GM23248 (cell line): ENCODE results near the gene ARHGAP25. TPM values are rescaled to one million over a fixed set of nuclear protein-coding genes. Genes with fewer than 3 reads are reported as not detected.

Experiments
- DNase-seq: peaks from one replicate; pipeline ENCODE4 v3.0.0-alpha.2; 2015
- H2AFZ ChIP-seq: fragments of 200-600 bp; sonication (generic); 2 replicates; pipeline ENCODE4 v1.6.1; 2016; ENCODE audit warnings: antibody characterized with exemption
- H3F3A ChIP-seq: fragments of 200-600 bp; sonication (generic); 2 replicates; pipeline ENCODE4 v1.6.1; 2016; ENCODE audit warnings: mild to moderate bottlenecking, antibody characterized with exemption, mixed run types; ENCODE audit not compliant: insufficient read depth
- H3K27ac ChIP-seq: fragments of 200-600 bp; sonication (generic); 2 replicates; pipeline ENCODE4 v1.5.1; 2016; ENCODE audit warnings: mild to moderate bottlenecking
- H3K27me3 ChIP-seq: fragments of 200-600 bp; sonication (generic); replicated peaks from 2 replicates; pipeline ENCODE4 v1.6.1; 2016; ENCODE audit warnings: mild to moderate bottlenecking; ENCODE audit not compliant: insufficient read depth
- H3K36me3 ChIP-seq: fragments of 200-600 bp; sonication (generic); 2 replicates; pipeline ENCODE4 v1.6.1; 2016; ENCODE audit warnings: low read depth, mild to moderate bottlenecking
- H3K4me1 ChIP-seq: fragments of 200-600 bp; sonication (generic); 2 replicates; pipeline ENCODE4 v1.6.1; 2016; ENCODE audit warnings: mild to moderate bottlenecking; ENCODE audit not compliant: insufficient read depth
- H3K4me2 ChIP-seq: fragments of 200-600 bp; sonication (generic); one replicate; pipeline ENCODE4 v1.6.1; 2016; ENCODE audit warnings: mild to moderate bottlenecking; ENCODE audit not compliant: unreplicated experiment
- H3K4me3 ChIP-seq: fragments of 200-600 bp; sonication (generic); 2 replicates; pipeline ENCODE4 v1.5.1; 2016; ENCODE audit warnings: mild to moderate bottlenecking
- H3K79me2 ChIP-seq: fragments of 200-600 bp; sonication (generic); 2 replicates; pipeline ENCODE4 v1.6.1; 2016; ENCODE audit warnings: mild to moderate bottlenecking; ENCODE audit not compliant: insufficient read depth
- H3K9ac ChIP-seq: fragments of 200-600 bp; sonication (generic); 2 replicates; pipeline ENCODE4 v1.6.1; 2016; ENCODE audit warnings: mild to moderate bottlenecking
- H3K9me2 ChIP-seq: fragments of 200-600 bp; sonication (generic); 2 replicates; pipeline ENCODE4 v1.6.1; 2016; ENCODE audit warnings: mixed run types, mild to moderate bottlenecking, moderate library complexity; ENCODE audit not compliant: insufficient read depth
- H3K9me3 ChIP-seq: fragments of 200-600 bp; sonication (generic); one replicate; pipeline ENCODE4 v1.6.1; 2017; ENCODE audit warnings: low read depth
- H4K20me1 ChIP-seq: fragments of 200-600 bp; sonication (generic); 2 replicates; pipeline ENCODE4 v1.6.0; 2016; ENCODE audit not compliant: insufficient read depth
- EZH2 ChIP-seq: fragments of 200-600 bp; sonication (generic); IDR thresholded peaks from 2 replicates; pipeline ENCODE4 v1.6.1; 2018; ENCODE audit warnings: antibody characterized with exemption, mild to moderate bottlenecking; ENCODE audit not compliant: insufficient read depth, poor library complexity, severe bottlenecking
- EZH2phosphoT487 ChIP-seq: fragments of 200-600 bp; sonication (generic); IDR thresholded peaks from 2 replicates; pipeline ENCODE4 v1.6.1; 2018; ENCODE audit warnings: antibody characterized with exemption, moderate library complexity, mild to moderate bottlenecking, low read depth; ENCODE audit not compliant: insufficient read depth
- WGBS, 2 experiments: methylation state at CpG; one replicate each; pipeline ENCODE4 v1.1.6; 2015 to 2017; ENCODE audit warnings: low lambda C conversion rate in 2 of 2, low coverage in 1 of 2; ENCODE audit errors: missing lambda C conversion rate in 2 of 2; 5-methylcytosine and 5-hydroxymethylcytosine counted together
- in situ Hi-C: fragments of 300-500 bp; cut with MboI; formaldehyde crosslinking; loops from 2 replicates; pipeline ENCODE4 v1.15.0; 2020
- polyA plus RNA-seq: library from polyadenylated mRNA; unstranded; fragments of >200 nt; fragmentation: Nextera tagmentation; extraction: Ambion mirVana; gene quantifications from 2 replicates; pipeline ENCODE4 v1.2.1, GENCODE V29; 2016
- total RNA-seq: library from RNA; depleted of rRNA; stranded (reverse); fragments of >200 nt; shearing (Covaris generic); gene quantifications from 2 replicates; pipeline ENCODE4 v1.2.3, GENCODE V29; 2014; rRNA removed

Gene ARHGAP25
- total and polyA plus RNA-seq, 2 experiments from 2014 or later, result not detected

DNA sequence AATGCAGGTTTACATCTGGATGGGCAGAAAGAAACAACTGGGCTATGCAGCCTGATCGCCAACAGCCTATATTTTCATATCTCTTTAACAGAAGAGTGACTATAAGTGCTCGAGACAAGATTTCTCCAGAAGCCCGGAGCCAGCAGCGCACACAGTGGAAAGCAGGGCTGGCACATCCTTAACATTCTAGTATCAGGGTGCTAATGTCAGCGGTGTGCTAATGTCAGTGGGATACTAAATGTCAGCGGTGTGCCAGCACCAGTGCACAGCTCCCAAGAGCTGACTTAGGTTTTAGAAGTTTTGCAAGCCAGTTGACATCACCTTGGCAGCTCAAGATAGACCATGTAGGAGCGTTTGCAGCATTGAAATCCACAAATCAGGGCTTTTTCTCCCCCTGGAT lies 128.3 kb downstream of the ARHGAP25 start:
- Histone ChIP-seq H3K4me2 (no peak overlapping the region), H3K27ac (no peak overlapping the region), H3K79me2 (no peaks in the 10 kb centered on the region), H3K9me2 (no peaks in the 10 kb centered on the region), H4K20me1 (no peaks in the 10 kb centered on the region), H3K9ac (no peak overlapping the region), H3K27me3 (peaks cover 54% of the 10 kb centered on the region), H2AFZ (no peak overlapping the region), H3F3A (no peaks in the 10 kb centered on the region), H3K4me3 (no peak overlapping the region), H3K4me1 (no peaks in the 10 kb centered on the region), H3K36me3 (no peaks in the 10 kb centered on the region), H3K9me3 (no peaks in the 10 kb centered on the region)
- in situ Hi-C loops, result no loop called here
- WGBS, 2 experiments, result 47 to 48% methylated on average over 7 of the region's 7 CpGs
- TF ChIP-seq EZH2 (no peak), EZH2phosphoT487 (no peak)
- DNase-seq, result no peak

DNA sequence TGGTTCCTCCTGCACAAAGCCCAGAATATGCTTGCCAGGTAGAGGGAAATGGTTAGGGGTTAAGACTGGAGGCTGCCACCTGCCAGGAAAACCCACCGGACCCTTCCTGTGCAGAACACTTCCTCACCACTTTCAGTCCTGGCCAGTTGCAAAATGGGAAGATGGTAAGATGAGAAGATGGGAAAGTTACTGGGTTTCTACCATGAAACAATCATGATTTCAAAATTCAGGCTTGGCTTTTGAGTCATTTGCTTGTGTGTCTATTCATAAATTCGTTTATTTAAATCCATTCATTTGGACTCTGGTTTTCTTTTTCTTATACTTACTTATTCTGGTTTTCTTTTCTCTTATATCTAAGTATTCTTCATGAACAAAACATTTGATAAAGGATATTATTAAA lies 129.4 kb downstream of the ARHGAP25 start:
- in situ Hi-C loops, result no loop called here
- Histone ChIP-seq H2AFZ (no peak overlapping the region), H4K20me1 (no peaks in the 10 kb centered on the region), H3K27me3 (peaks cover 51% of the 10 kb centered on the region), H3K4me1 (no peaks in the 10 kb centered on the region), H3K9me3 (no peaks in the 10 kb centered on the region), H3K9me2 (no peaks in the 10 kb centered on the region), H3K9ac (no peak overlapping the region), H3K27ac (no peak overlapping the region), H3K4me2 (no peak overlapping the region), H3K36me3 (no peaks in the 10 kb centered on the region), H3F3A (no peaks in the 10 kb centered on the region), H3K4me3 (no peak overlapping the region), H3K79me2 (no peaks in the 10 kb centered on the region)
- WGBS, 2 experiments, result 58% methylated on average over 2 of the region's 2 CpGs
- no peak for DNase-seq
- TF ChIP-seq EZH2 (no peak), EZH2phosphoT487 (no peak)

DNA sequence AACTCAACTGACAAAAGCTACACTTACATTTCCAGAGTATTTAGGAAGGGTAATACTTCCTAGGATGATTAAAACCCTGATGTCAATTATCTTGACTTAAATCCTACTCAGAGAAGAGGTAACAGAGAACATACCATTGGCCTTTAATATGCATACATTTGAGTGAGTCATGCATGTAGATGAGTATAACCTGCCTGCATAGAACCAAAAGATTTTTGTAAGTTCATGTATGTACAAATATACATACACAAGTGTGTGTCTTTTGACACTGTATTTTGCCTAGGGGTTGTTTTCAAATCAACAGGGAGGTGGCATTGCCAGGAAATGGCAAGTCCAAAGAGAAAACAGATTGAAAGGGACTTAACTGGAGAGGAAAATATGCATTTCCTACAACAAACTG lies 130.5 kb downstream of the ARHGAP25 start:
- no peak overlapping the region for H3K27ac ChIP-seq
- no peaks in the 10 kb centered on the region for H3K9me3 ChIP-seq
- no peaks in the 10 kb centered on the region for H3K36me3 ChIP-seq
- no peaks in the 10 kb centered on the region for H3K9me2 ChIP-seq
- no peaks in the 10 kb centered on the region for H3K79me2 ChIP-seq
- H2AFZ ChIP-seq, result no peak overlapping the region
- no peak for DNase-seq
- H3K9ac ChIP-seq, result no peak overlapping the region
- no peak overlapping the region for H3K4me2 ChIP-seq
- H3K27me3 ChIP-seq, result peaks cover 46% of the 10 kb centered on the region
- no peaks in the 10 kb centered on the region for H3K4me1 ChIP-seq
- no peaks in the 10 kb centered on the region for H4K20me1 ChIP-seq
- TF ChIP-seq EZH2phosphoT487 (no peak), EZH2 (no peak)
- H3K4me3 ChIP-seq, result no peak overlapping the region
- H3F3A ChIP-seq, result no peaks in the 10 kb centered on the region
- in situ Hi-C loops, result no loop called here

DNA sequence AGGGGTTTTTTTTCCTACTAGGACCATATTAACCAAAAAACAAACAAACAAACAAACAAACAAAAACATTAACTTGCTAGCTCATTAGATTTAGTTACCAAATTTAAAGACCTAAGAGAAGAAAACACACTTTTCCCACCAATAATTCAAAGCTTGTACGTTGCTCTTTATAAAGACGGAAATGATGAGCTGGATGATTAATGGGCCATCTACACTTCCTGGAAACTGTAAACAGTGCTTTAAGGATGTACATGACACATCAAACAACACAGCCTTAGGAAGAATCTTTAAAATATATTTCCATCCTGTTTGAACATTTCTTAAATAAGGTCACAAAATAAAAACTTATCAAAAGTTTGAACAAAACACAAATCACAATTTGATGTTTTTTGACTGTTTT lies 135.6 kb downstream of the ARHGAP25 start:
- no peak overlapping the region for H3K9ac ChIP-seq
- no peak overlapping the region for H3K4me2 ChIP-seq
- WGBS, 2 experiments, result 32 to 34% methylated on average over 2 of the region's 2 CpGs
- no peaks in the 10 kb centered on the region for H3F3A ChIP-seq
- H2AFZ ChIP-seq, result no peak overlapping the region
- H3K9me2 ChIP-seq, result no peaks in the 10 kb centered on the region
- H3K36me3 ChIP-seq, result no peaks in the 10 kb centered on the region
- H3K4me3 ChIP-seq, result no peak overlapping the region
- H3K4me1 ChIP-seq, result no peaks in the 10 kb centered on the region
- no peak for DNase-seq
- H4K20me1 ChIP-seq, result no peaks in the 10 kb centered on the region
- no peak for TF ChIP-seq EZH2
- no peak for TF ChIP-seq EZH2phosphoT487
- H3K27me3 ChIP-seq, result peaks cover 16% of the 10 kb centered on the region
- no peaks in the 10 kb centered on the region for H3K9me3 ChIP-seq
- in situ Hi-C loops, result no loop called here
- H3K27ac ChIP-seq, result no peak overlapping the region
- H3K79me2 ChIP-seq, result no peaks in the 10 kb centered on the region

GRCh38 chr2:68871159-68871764 lies 136.7 kb downstream of the ARHGAP25 start, which contains the start of gene BMP10:
Gene BMP10, minus strand, starts transcription at chr2:68871397. Its CDS starts 39 bp downstream, at chr2:68871358.
- H3F3A ChIP-seq, result no peaks in the 10 kb centered on the region
- H3K79me2 ChIP-seq, result no peaks in the 10 kb centered on the region
- no peaks in the 10 kb centered on the region for H3K4me1 ChIP-seq
- no peak within 1 kb of the TSS for H3K4me3 ChIP-seq
- no peak within 1 kb of the TSS for H3K27ac ChIP-seq
- H3K36me3 ChIP-seq, result no peaks in the 10 kb centered on the region
- peaks cover 16% of the 10 kb centered on the region for H3K27me3 ChIP-seq
- in situ Hi-C loops, result no loop called here
- H3K9ac ChIP-seq, result no peak within 1 kb of the TSS
- H3K4me2 ChIP-seq, result no peak within 1 kb of the TSS
- no peaks in the 10 kb centered on the region for H4K20me1 ChIP-seq
- no peak for DNase-seq
- no peak for TF ChIP-seq EZH2
- TF ChIP-seq EZH2phosphoT487, result no peak
- H3K9me2 ChIP-seq, result no peaks in the 10 kb centered on the region
- no peaks in the 10 kb centered on the region for H3K9me3 ChIP-seq
- WGBS, 2 experiments, result 61 to 71% methylated on average over 6 of the region's 6 CpGs
- H2AFZ ChIP-seq, result no peak within 1 kb of the TSS

Other genes starting within 250 kb of the ARHGAP25 start
- 0.11 TPM in 1 of 2 replicates, not detected in the other for gene PROKR1, start 91.2 kb upstream of the ARHGAP25 start, total RNA-seq
- not detected in 2 replicates for gene PROKR1, start 91.2 kb upstream of the ARHGAP25 start, polyA plus RNA-seq
- not detected in 2 replicates for gene BMP10, start 136.6 kb downstream of the ARHGAP25 start, total RNA-seq
- not detected in 2 replicates for gene BMP10, start 136.6 kb downstream of the ARHGAP25 start, polyA plus RNA-seq
- not detected in 2 replicates for gene GKN2, start 218.1 kb downstream of the ARHGAP25 start, total RNA-seq
- not detected in 2 replicates for gene GKN2, start 218.1 kb downstream of the ARHGAP25 start, polyA plus RNA-seq
- not detected in 2 replicates for gene GKN1, start 239.8 kb downstream of the ARHGAP25 start, total RNA-seq
- not detected in 2 replicates for gene GKN1, start 239.8 kb downstream of the ARHGAP25 start, polyA plus RNA-seq